ENCODE results near the gene PHYKPL.

The PHYKPL gene

GRCh38 chr5:178221853-178222252 lies 10.7 kb downstream of the PHYKPL start:
- DNase-seq: no peak

GRCh38 chr5:178221282-178221681 lies 11.3 kb downstream of the PHYKPL start:
- peak; percentile 55 to 65 (median 64) for DNase-seq

GRCh38 chr5:178218827-178219226 lies 13.8 kb downstream of the PHYKPL start:
- DNase-seq: no peak

DNA sequence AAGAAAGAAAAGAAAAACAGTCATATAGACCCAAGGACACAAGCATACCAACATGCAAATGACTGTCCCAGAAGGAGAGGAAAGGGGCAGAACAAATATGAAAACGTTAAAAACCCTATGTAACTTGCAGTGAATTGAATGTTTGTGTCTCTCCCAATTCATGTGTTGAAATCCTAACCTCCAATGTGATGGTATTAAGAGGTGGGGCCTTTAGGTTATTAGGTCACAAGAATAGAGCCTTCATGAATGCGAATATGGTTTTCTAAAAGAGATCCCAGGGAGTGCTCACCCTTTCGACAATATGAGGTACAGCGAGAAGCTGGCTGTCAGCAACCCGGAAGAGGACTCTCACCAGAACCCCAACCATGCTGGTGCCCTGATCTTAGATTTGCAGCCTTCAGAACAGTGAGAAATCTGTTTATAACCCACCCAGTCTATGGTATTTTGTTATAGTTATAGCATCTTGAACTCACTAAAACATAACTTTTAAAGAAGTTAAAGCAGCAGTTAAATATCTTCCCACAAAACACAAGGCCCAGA lies 14.3 kb downstream of the PHYKPL start:
- no peak for DNase-seq

DNA sequence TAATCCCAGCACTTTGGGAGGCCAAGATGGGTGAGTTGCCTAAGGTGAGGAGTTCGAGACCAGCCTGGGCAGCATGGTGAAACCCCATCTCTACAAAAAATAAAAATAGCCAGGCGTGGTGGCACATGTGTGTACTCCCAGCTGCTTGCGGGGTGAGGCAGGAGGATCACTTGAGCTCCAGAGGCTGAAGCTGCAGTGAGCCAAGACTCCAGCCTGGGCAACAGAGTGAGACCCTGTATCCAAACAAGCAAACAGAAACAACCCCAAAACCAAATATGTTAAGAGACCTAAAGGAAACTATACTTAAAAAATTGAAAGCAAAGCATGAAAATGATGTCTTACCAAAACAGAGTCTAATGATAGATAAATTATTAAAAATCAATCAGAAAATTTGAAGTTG lies 15.8 kb downstream of the PHYKPL start:
- no peak for DNase-seq

GRCh38 chr5:178216088-178216534 lies 16.5 kb downstream of the PHYKPL start:
- DNase-seq: no peak

DNA sequence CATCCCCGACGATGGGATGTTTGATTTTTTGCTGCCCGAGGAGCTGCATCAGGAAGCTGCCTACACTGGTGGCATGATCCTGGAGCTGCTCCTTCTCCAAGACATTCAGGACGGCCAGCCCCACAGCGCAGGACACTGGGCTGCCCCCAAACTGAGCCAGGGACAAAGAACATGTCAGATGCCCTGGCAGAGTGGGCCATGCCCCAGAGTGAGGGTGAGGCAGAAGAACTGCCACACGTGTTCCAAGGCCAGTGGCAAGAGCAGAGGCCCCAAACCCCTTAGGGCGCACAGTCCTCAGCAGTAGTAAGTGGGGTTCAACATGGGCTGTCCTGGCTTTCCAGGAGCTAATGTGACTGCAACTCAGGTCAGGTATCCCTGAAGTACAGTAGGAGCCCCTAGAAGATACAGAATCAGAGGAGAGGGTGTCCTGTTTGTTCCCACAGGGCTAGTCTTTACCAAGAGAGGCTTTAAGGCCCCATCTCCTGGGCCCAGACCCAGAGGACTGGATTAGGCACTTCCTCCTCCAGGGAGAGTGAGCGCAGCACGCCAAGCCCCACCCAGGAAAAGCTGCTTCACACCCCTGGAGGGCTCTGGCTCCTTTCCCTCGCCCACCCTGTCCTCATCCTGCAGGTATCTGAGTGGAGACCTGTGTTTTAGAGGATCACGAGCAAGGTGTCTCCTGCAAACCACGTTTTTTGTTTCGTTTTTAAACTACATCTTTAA lies 17.2 kb downstream of the PHYKPL start:
- no peak for DNase-seq

- DNase-seq: no peak
These were observed 18.3 kb downstream of the PHYKPL start for GRCh38 chr5:178214160-178214803.

- no peak for DNase-seq
These were observed 18.9 kb downstream of the PHYKPL start for GRCh38 chr5:178213748-178214151.

GRCh38 chr5:178213003-178213461 lies 19.6 kb downstream of the PHYKPL start:
- DNase-seq: no peak

- no peak for DNase-seq
These were observed 20.2 kb downstream of the PHYKPL start for GRCh38 chr5:178212241-178213002.

- no peak for DNase-seq
These were observed 21.2 kb downstream of the PHYKPL start for GRCh38 chr5:178211095-178212048.

- DNase-seq: no peak
These were observed 21.9 kb downstream of the PHYKPL start for GRCh38 chr5:178210686-178211085.

GRCh38 chr5:178210073-178210535 lies 22.5 kb downstream of the PHYKPL start:
- no peak for DNase-seq

GRCh38 chr5:178209334-178210072 lies 23.1 kb downstream of the PHYKPL start:
- DNase-seq: no peak

DNA sequence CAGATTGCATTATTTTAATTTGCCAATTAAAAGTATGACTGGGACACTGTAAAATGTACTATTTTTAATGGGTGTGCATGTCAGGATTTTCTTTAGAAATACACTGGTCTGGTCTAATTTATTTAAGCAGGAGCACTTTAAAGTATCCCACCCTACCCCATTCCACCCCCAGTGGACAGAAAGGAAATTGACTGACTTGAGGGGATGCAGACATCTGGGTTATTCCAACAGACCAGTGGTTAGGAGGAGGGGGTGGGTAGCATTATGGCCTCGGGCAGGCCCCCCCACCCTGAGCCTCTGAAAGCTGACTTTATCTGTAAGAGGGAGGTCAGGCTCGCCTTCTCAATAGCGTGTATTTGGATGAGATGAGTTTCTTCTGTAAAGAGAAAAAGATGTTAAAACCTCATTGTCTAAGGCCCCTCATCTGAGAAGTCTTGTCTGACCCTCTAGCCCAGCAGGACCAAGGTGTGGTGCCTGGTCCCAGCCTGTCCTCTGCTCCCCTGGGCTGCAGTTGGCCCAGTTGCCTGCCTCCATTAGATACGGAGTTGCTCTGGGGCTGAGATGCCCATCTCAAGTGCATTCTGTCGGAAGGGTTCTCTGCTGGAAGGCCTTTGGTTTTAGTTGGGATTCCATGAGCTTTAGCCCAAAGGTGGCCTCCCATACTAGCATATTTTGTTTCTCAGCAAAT lies 23.9 kb downstream of the PHYKPL start:
- no peak for DNase-seq

DNA sequence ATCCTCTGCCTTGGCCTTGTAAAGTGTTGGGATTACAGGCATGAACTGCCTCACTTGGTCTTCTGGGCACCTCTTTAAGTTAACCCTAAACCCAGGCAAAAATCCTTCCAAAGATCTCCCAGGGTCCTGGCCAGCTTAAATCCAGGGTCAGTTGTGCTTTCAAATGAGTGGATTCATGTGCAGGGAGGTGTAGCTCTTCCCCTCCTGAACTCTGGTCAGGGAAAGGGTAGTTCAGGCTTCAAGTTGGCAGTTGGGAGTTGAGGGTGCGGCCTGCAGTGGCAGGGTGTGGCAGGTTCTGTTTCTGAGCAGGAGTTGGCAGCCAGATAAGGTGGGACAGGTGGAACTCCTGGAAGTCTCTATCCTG lies 24.7 kb downstream of the PHYKPL start:
- no peak for DNase-seq

GRCh38 chr5:178207183-178207916 lies 25.3 kb downstream of the PHYKPL start:
- no peak for DNase-seq

DNA sequence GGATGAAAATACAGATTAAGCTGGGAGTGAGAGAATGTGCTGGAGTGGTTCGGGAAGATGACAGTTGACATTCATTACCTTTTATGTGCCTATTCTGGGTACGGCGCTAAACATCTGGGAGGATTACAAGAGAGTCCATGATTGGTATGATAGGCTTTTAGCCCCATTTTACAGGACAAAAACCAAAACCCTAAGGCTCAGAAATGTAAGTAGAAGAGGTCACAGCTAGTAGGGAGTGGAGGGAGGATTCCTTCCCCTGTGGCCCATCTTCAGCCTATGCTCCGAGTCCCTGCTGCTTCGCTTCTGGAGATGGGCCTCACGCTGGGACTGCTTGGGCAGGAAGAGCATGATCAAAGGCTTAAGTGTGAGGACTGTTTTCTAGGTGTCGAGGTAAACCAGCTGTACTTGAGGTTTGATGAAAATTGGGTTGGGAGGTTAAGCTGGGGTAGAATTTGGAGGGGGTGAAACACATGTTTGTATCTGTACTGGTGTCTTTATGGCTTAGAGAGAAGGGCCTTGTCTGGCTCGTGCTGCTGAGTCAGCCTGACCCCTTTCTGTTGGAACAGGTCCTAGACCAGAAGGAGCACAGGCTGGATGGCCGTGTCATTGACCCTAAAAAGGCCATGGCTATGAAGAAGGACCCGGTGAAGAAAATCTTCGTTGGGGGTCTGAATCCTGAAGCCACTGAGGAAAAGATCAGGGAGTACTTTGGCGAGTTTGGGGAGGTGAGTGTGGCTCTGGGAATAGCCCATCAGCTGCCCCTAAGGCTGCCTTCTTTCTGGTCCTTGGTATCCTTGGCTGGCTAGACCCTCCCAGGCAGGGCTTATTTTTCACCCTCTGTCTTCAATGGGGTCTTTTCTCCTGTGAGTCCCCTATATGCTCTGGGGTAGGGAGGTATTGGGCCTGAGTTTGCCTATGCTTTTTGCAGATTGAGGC lies 26.2 kb downstream of the PHYKPL start:
- DNase-seq: no peak
